K562 (cell line): ENCODE results near the gene PCDH9. TPM values are rescaled to one million over a fixed set of nuclear protein-coding genes. Genes with fewer than 3 reads are reported as not detected.

Experiments
- ATAC-seq: fragments of 200-7000 bp; cut with Tn5 transposase; 3 replicates; pipeline ENCODE4 v1.9.1; 2020; ENCODE audit warnings: moderate library complexity
- BruUV-seq: library from RNA; stranded (reverse); fragments of 400-500 nt; replicated peaks from 2 replicates; lab custom pipeline; 2021; lab: Mats Ljungman, UMichigan
- CTCF ChIA-PET: fragments of 300-600 bp; formaldehyde crosslinking; extraction: SDS; loops from one replicate; lab custom pipeline; 2021; ENCODE audit warnings: low intra/inter-chr PET ratio; lab: Yijun Ruan, JAX
- POLR2A ChIA-PET: fragments of 300-600, 350-650 bp; sonication (Branson Sonifier 250); formaldehyde crosslinking; extraction: SDS; loops from one replicate; lab custom pipeline; 2021; ENCODE audit warnings: antibody characterized with exemption, inconsistent platforms; lab: Yijun Ruan, JAX
- DNase-seq, 4 experiments: peaks; one replicate each; pipeline versions ENCODE4 v3.0.0 to v3.0.0-alpha.2; 2011 to 2018; ENCODE audit warnings: low spot score in 3 of 4, mixed read lengths in 3 of 4; ENCODE audit errors: extremely low read depth in 1 of 4
- FAIRE-seq: peaks from 2 replicates; lab custom pipeline; 2011; peaks lifted over from hg19 to GRCh38; lab: Jason Lieb, UNC
- H2AFZ ChIP-seq: 2 replicates; pipeline ENCODE4 v1.6.0; 2011; ENCODE audit warnings: low read depth, low read length, control low read depth, inconsistent platforms
- H3K27ac ChIP-seq: fragments of 200-600 bp; 3 replicates; pipeline ENCODE4 v1.8.0; 2011; ENCODE audit warnings: low read depth, mild to moderate bottlenecking, control low read depth, inconsistent platforms, low read length, moderate library complexity, mixed read lengths; ENCODE audit errors: extremely low read depth
- H3K27me3 ChIP-seq, 2 experiments: fragments of 300-600 bp in 1 of 2; 2 replicates in 1 of 2; 3 replicates in 1 of 2; pipeline versions ENCODE4 v1.6.0 to v1.8.0; 2011; ENCODE audit warnings: inconsistent platforms in 2 of 2, low read length in 2 of 2, mild to moderate bottlenecking in 1 of 2, mixed read lengths in 1 of 2, moderate library complexity in 1 of 2; ENCODE audit not compliant: control insufficient read depth in 2 of 2, insufficient read depth in 2 of 2
- H3K36me3 ChIP-seq: fragments of 300-600 bp; 3 replicates; pipeline ENCODE4 v1.8.0; 2011; ENCODE audit warnings: mild to moderate bottlenecking, low read length, inconsistent platforms; ENCODE audit not compliant: control insufficient read depth, insufficient read depth
- H3K4me1 ChIP-seq, 2 experiments: fragments of 200-600 bp in 1 of 2; replicated peaks in 1 of 2; 2 replicates in 1 of 2; 3 replicates in 1 of 2; pipeline versions ENCODE4 v1.5.1 to v1.8.0; 2011; ENCODE audit warnings: inconsistent platforms in 2 of 2, low read length in 2 of 2, mild to moderate bottlenecking in 1 of 2, mixed read lengths in 1 of 2, moderate library complexity in 1 of 2; ENCODE audit not compliant: control insufficient read depth in 2 of 2, insufficient read depth in 2 of 2
- H3K4me2 ChIP-seq: 2 replicates; pipeline ENCODE4 v1.6.1; 2011; ENCODE audit warnings: low read length, control low read depth, inconsistent platforms, mixed read lengths; ENCODE audit not compliant: insufficient read depth
- H3K4me3 ChIP-seq: fragments of 200-600 bp; sonication (generic), shearing (Covaris generic); 2 replicates; pipeline ENCODE4 v1.5.1; 2016; ENCODE audit warnings: control low read depth, inconsistent platforms
- H3K79me2 ChIP-seq: fragments of 200-600 bp; 3 replicates; pipeline ENCODE4 v1.8.0; 2011; ENCODE audit warnings: low read length, inconsistent platforms; ENCODE audit not compliant: control insufficient read depth, insufficient read depth
- H3K9ac ChIP-seq, 2 experiments: 2 replicates each; pipeline versions ENCODE4 v1.6.0 to v1.6.1; 2011; ENCODE audit warnings: low read depth in 2 of 2, low read length in 2 of 2, control low read depth in 1 of 2, inconsistent platforms in 1 of 2, mild to moderate bottlenecking in 1 of 2, mixed read lengths in 1 of 2; ENCODE audit not compliant: insufficient read depth in 1 of 2
- H3K9me1 ChIP-seq: one replicate; pipeline ENCODE4 v1.6.0; 2011; ENCODE audit warnings: inconsistent platforms, mild to moderate bottlenecking, low read length, moderate library complexity; ENCODE audit not compliant: control insufficient read depth, insufficient read depth
- H3K9me3 ChIP-seq: replicated peaks from 2 replicates; pipeline ENCODE4 v1.5.1; 2011; ENCODE audit warnings: low read depth, low read length, inconsistent platforms; ENCODE audit not compliant: control insufficient read depth, insufficient read depth
- H4K20me1 ChIP-seq: replicated peaks from 2 replicates; pipeline ENCODE4 v1.6.1; 2011; ENCODE audit warnings: low read length, inconsistent platforms, mixed read lengths; ENCODE audit not compliant: control insufficient read depth, insufficient read depth
- ARID2 ChIP-seq: fragments of 450-650 bp; IDR thresholded peaks from 2 replicates; pipeline ENCODE4 v1.6.1; 2017; ENCODE audit warnings: antibody characterized with exemption, mild to moderate bottlenecking
- ELF1 ChIP-seq: fragments of 200-800 bp; sonication (Bioruptor generic); IDR thresholded peaks from 2 replicates; pipeline ENCODE4 v1.6.1; 2016; ENCODE audit warnings: missing genetic modification characterization, missing compliant biosample characterization
- FOXO4 ChIP-seq: fragments of 450-650 bp; formaldehyde crosslinking; IDR thresholded peaks from 2 replicates; pipeline ENCODE4 v1.4.0; 2020; ENCODE audit warnings: mild to moderate bottlenecking, moderate library complexity
- GATA2 ChIP-seq: sonication (generic); formaldehyde crosslinking; IDR thresholded peaks from 2 replicates; pipeline ENCODE4 v1.4.0; 2020; ENCODE audit warnings: mild to moderate bottlenecking, missing genetic modification reagents
- HMGN3 ChIP-seq: IDR thresholded peaks from 2 replicates; pipeline ENCODE4 v1.6.1; 2011; ENCODE audit warnings: borderline replicate concordance, low read depth, mild to moderate bottlenecking, mixed read lengths, low read length; ENCODE audit not compliant: insufficient read length; ENCODE audit errors: extremely low read depth
- KDM4B ChIP-seq, 2 experiments: fragments of 450-650 bp in 1 of 2; sonication (generic) in 1 of 2; IDR thresholded peaks; 2 replicates each; pipeline ENCODE4 v1.6.1; 2016 to 2017; ENCODE audit warnings: borderline replicate concordance in 2 of 2, antibody characterized with exemption in 1 of 2, low read depth in 1 of 2, mild to moderate bottlenecking in 1 of 2
- NFIX ChIP-seq: fragments of 250-450 bp; sonication (Bioruptor Pico); IDR thresholded peaks from 2 replicates; pipeline ENCODE4 v1.4.0; 2020; ENCODE audit warnings: low read depth, mild to moderate bottlenecking, moderate library complexity
- NR2F6 ChIP-seq: fragments of 450-650 bp; formaldehyde crosslinking; IDR thresholded peaks from 2 replicates; pipeline ENCODE4 v1.4.0; 2020; ENCODE audit warnings: mild to moderate bottlenecking
- POLR2AphosphoS5 ChIP-seq: IDR thresholded peaks from 2 replicates; pipeline ENCODE4 v1.6.1; 2011; ENCODE audit warnings: mild to moderate bottlenecking, low read depth, low read length, moderate library complexity; ENCODE audit not compliant: control insufficient read depth, insufficient read depth
- SIN3A ChIP-seq, 2 experiments: fragments of 150-350 bp in 1 of 2; IDR thresholded peaks; 2 replicates each; pipeline ENCODE4 v1.6.1; 2011 to 2016; ENCODE audit warnings: borderline replicate concordance in 2 of 2, low read depth in 2 of 2, low read length in 2 of 2, mild to moderate bottlenecking in 2 of 2, moderate library complexity in 2 of 2; ENCODE audit not compliant: control insufficient read depth in 1 of 2
- TAF9B ChIP-seq: fragments of 450-650 bp; IDR thresholded peaks from 2 replicates; pipeline ENCODE4 v1.6.1; 2018; ENCODE audit warnings: mild to moderate bottlenecking; ENCODE audit not compliant: partially characterized antibody
- TCF3 ChIP-seq: sonication (generic); formaldehyde crosslinking; IDR thresholded peaks from 2 replicates; pipeline ENCODE4 v1.4.0; 2020; ENCODE audit warnings: mild to moderate bottlenecking, missing genetic modification reagents
- THAP7 ChIP-seq: fragments of 250-450 bp; sonication (Bioruptor Pico); IDR thresholded peaks from 2 replicates; pipeline ENCODE4 v1.5.0; 2021
- ZNF347 ChIP-seq: fragments of 450-650 bp; formaldehyde crosslinking; IDR thresholded peaks from 2 replicates; pipeline ENCODE4 v1.4.0; 2020; ENCODE audit warnings: low read depth, mild to moderate bottlenecking, moderate library complexity
- WGBS: fragments of 100-300 bp; shearing (Covaris generic); methylation state at CpG from one replicate; pipeline ENCODE4 v1.1.6; 2016; ENCODE audit warnings: low coverage, mixed read lengths; ENCODE audit not compliant: insufficient coverage; ENCODE audit errors: missing lambda C conversion rate; 5-methylcytosine and 5-hydroxymethylcytosine counted together
- in situ Hi-C: fragments of 300-500 bp; cut with MboI; formaldehyde crosslinking; loops from 4 replicates; pipeline ENCODE4 v1.15.0; 2018; ENCODE audit warnings: inconsistent platforms, mixed read lengths
- intact Hi-C: fragments of 100-400 bp; cut with micrococcal nuclease; formaldehyde crosslinking; loops from 2 replicates; pipeline ENCODE4 v1.14.2; 2022
- polyA plus RNA-seq, 8 experiments: library from polyadenylated mRNA; depleted of rRNA in 4 of 8; stranded (reverse) in 5 of 8; unstranded in 3 of 8; fragments of >200 nt; fragmentation: Nextera tagmentation in 2 of 8; fragmentation: Illumina TruSeq in 1 of 8; extraction: Ambion mirVana in 2 of 8; extraction: Trizol in 1 of 8; gene quantifications; 2 replicates each; pipeline versions ENCODE4 v1.2.1 to v1.2.3, GENCODE V29; 2011 to 2014; ENCODE audit warnings: inconsistent platforms in 1 of 8, missing spikeins in 1 of 8
- total RNA-seq, 7 experiments: library from RNA; depleted of rRNA in 6 of 7; stranded (reverse); fragments of >200 nt in 6 of 7; fragmentation: Illumina TruSeq in 2 of 7; extraction: Trizol in 2 of 7; gene quantifications; 2 replicates each; pipeline versions ENCODE4 v1.2.1 to v1.2.3, GENCODE V29; 2011 to 2021; ENCODE audit warnings: low replicate concordance in 1 of 7
- TF ChIP-seq, protein P1 (sequence below), 2 experiments: IDR thresholded peaks; 2 replicates each; pipeline ENCODE4 v1.6.1; 2012; ENCODE audit warnings: improper control_type of control experiment in 2 of 2, low read depth in 2 of 2, low read length in 2 of 2, borderline replicate concordance in 1 of 2
- TF ChIP-seq, protein P2 (sequence below), 2 experiments: fragments of 450-650 bp; IDR thresholded peaks; 2 replicates each; pipeline ENCODE4 v1.6.1; 2016

PCDH9 gene
- total and polyA plus RNA-seq, 9 of the 15 experiments (the other 6 are each of a cell fraction or from before 2014, with no cell fraction given): 1.1 to 6.7 (median 4.9) TPM

DNA sequence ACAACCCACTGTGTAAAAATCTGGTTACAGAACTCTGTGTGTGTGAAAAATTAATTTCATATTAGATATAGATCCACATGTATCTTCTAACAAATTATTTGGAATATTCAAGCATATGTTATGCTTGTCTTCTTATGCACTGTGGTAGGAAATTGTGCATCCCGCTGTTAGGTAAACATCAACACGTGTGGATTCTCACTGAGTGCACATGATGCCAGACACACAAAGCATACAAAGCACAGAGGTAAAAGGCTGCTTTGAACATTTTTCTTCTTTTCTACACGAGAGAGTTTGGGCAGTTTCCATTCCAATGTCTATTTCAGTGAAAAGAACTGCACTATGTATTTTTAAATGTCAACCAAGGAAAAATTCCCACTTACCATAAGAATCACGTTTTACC, 354.9 kb downstream of the PCDH9 start:
- H3K4me2 ChIP-seq: no peak overlapping the region
- FAIRE-seq (no peak), DNase-seq (no peak), ATAC-seq (no peak)
- H4K20me1 ChIP-seq: no peaks in the 10 kb centered on the region
- H3K79me2 ChIP-seq: no peaks in the 10 kb centered on the region
- H3K27ac ChIP-seq: no peak overlapping the region
- no TSS peak for BruUV-seq
- CTCF ChIA-PET: no interaction called here
- H3K36me3 ChIP-seq: no peaks in the 10 kb centered on the region
- WGBS: 17% methylated on average over 4 of the region's 4 CpGs
- H3K4me3 ChIP-seq: no peak overlapping the region
- no peaks in the 10 kb centered on the region for H3K9me1 ChIP-seq
- intact Hi-C loops: no loop called here
- in situ Hi-C loops: no loop called here
- H3K27me3 ChIP-seq: no peaks in the 10 kb centered on the region
- POLR2A ChIA-PET: no interaction called here
- no peak overlapping the region for H3K9ac ChIP-seq
- H2AFZ ChIP-seq: no peak overlapping the region
- H3K9me3 ChIP-seq: no peaks in the 10 kb centered on the region
- H3K4me1 ChIP-seq: no peaks in the 10 kb centered on the region
- no peak for TF ChIP-seq SIN3A (IDR thresholded peaks at IDR 0.05; ENCODE audit: borderline replicate concordance in 2 of 2, control insufficient read depth in 1 of 2, low read depth in 2 of 2, low read length in 2 of 2)
- no peak for TF ChIP-seq ELF1 (tag)
- TF ChIP-seq TAF9B: no peak
- TF ChIP-seq ZNF347: no peak
- no peak for TF ChIP-seq NFIX (CRISPR knock-in tag)
- no peak for TF ChIP-seq HMGN3
- no peak for TF ChIP-seq FOXO4 (CRISPR knock-in tag)
- TF ChIP-seq NR2F6 (CRISPR knock-in tag): no peak
- TF ChIP-seq TCF3: no peak
- TF ChIP-seq GATA2 (CRISPR knock-in tag): no peak
- TF ChIP-seq, protein P1, sequence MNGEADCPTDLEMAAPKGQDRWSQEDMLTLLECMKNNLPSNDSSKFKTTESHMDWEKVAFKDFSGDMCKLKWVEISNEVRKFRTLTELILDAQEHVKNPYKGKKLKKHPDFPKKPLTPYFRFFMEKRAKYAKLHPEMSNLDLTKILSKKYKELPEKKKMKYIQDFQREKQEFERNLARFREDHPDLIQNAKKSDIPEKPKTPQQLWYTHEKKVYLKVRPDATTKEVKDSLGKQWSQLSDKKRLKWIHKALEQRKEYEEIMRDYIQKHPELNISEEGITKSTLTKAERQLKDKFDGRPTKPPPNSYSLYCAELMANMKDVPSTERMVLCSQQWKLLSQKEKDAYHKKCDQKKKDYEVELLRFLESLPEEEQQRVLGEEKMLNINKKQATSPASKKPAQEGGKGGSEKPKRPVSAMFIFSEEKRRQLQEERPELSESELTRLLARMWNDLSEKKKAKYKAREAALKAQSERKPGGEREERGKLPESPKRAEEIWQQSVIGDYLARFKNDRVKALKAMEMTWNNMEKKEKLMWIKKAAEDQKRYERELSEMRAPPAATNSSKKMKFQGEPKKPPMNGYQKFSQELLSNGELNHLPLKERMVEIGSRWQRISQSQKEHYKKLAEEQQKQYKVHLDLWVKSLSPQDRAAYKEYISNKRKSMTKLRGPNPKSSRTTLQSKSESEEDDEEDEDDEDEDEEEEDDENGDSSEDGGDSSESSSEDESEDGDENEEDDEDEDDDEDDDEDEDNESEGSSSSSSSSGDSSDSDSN (IDR thresholded peaks at IDR 0.05; ENCODE audit: borderline replicate concordance in 1 of 2, low read depth in 2 of 2, low read length in 2 of 2): no peak
- TF ChIP-seq THAP7 (CRISPR knock-in tag): no peak
- TF ChIP-seq ARID2: no peak
- TF ChIP-seq POLR2AphosphoS5: no peak
- no peak for TF ChIP-seq KDM4B (IDR thresholded peaks at IDR 0.05; ENCODE audit: borderline replicate concordance in 2 of 2, low read depth in 1 of 2)
- TF ChIP-seq, protein P2, sequence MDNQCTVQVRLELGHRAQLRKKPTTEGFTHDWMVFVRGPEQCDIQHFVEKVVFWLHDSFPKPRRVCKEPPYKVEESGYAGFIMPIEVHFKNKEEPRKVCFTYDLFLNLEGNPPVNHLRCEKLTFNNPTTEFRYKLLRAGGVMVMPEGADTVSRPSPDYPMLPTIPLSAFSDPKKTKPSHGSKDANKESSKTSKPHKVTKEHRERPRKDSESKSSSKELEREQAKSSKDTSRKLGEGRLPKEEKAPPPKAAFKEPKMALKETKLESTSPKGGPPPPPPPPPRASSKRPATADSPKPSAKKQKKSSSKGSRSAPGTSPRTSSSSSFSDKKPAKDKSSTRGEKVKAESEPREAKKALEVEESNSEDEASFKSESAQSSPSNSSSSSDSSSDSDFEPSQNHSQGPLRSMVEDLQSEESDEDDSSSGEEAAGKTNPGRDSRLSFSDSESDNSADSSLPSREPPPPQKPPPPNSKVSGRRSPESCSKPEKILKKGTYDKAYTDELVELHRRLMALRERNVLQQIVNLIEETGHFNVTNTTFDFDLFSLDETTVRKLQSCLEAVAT (IDR thresholded peaks at IDR 0.05): no peak
